C4-2B (cell line): ENCODE data around the gene JADE3.

Experiments used
- CTCF ChIP-seq: fragments of 450-650 bp; conservative IDR thresholded peaks from 2 replicates; pipeline ENCODE4 v1.5.1; 2017; ENCODE audit warnings: mild to moderate bottlenecking
- ZFX ChIP-seq: fragments of 450-650 bp; IDR thresholded peaks from 2 replicates; pipeline ENCODE4 v1.6.1; 2017

- peak; percentile 64 for TF ChIP-seq CTCF
- peak; percentile 69 for TF ChIP-seq ZFX
Measured at GRCh38 chrX:46912603-46913491, 626 bp downstream of the JADE3 start.
